Measurements from ENCODE around the gene GLIS1.

GRCh38 chr1:53498555-53499131, 240.3 kb downstream of the GLIS1 start:
- TF ChIP-seq, protein P1, sequence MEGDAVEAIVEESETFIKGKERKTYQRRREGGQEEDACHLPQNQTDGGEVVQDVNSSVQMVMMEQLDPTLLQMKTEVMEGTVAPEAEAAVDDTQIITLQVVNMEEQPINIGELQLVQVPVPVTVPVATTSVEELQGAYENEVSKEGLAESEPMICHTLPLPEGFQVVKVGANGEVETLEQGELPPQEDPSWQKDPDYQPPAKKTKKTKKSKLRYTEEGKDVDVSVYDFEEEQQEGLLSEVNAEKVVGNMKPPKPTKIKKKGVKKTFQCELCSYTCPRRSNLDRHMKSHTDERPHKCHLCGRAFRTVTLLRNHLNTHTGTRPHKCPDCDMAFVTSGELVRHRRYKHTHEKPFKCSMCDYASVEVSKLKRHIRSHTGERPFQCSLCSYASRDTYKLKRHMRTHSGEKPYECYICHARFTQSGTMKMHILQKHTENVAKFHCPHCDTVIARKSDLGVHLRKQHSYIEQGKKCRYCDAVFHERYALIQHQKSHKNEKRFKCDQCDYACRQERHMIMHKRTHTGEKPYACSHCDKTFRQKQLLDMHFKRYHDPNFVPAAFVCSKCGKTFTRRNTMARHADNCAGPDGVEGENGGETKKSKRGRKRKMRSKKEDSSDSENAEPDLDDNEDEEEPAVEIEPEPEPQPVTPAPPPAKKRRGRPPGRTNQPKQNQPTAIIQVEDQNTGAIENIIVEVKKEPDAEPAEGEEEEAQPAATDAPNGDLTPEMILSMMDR (conservative IDR thresholded peaks at IDR 0.05; ENCODE audit: low read depth, low read length), result no peak
- TF ChIP-seq EZH2 (IDR thresholded peaks at IDR 0.05; ENCODE audit: borderline replicate concordance, low read depth, low read length, poor library complexity, severe bottlenecking), result no peak

All from A673 (cell line).